MG63 (cell line): Measurements from ENCODE around the gene RPL22. TPM values are rescaled to one million over a fixed set of nuclear protein-coding genes. Genes with fewer than 3 reads are reported as not detected.

ENCODE experiments used
- DNase-seq: peaks from one replicate; pipeline ENCODE4 v3.0.0-alpha.2; 2020
- H3K27me3 ChIP-seq: fragments of 250-450 bp; sonication (Bioruptor Pico); 2 replicates; pipeline ENCODE4 v1.5.1; 2020; ENCODE audit warnings: mild to moderate bottlenecking, moderate library complexity
- H3K36me3 ChIP-seq: fragments of 250-450 bp; sonication (Bioruptor Pico); 2 replicates; pipeline ENCODE4 v1.5.1; 2020; ENCODE audit warnings: mild to moderate bottlenecking, moderate library complexity
- H3K4me3 ChIP-seq: fragments of 250-450 bp; sonication (Bioruptor Pico); 2 replicates; pipeline ENCODE4 v1.5.1; 2020; ENCODE audit warnings: mild to moderate bottlenecking, moderate library complexity
- H3K9me3 ChIP-seq: fragments of 250-450 bp; sonication (Bioruptor Pico); 2 replicates; pipeline ENCODE4 v1.5.1; 2020; ENCODE audit warnings: mild to moderate bottlenecking, moderate library complexity
- total RNA-seq: library from RNA; depleted of rRNA; stranded (reverse); fragments of >200 nt; shearing (Covaris generic); gene quantifications from 2 replicates; pipeline ENCODE4 v1.2.3, GENCODE V29; 2014; ENCODE audit warnings: low replicate concordance; rRNA removed

RPL22 gene
- total RNA-seq, 1 experiment from 2014 or later: 264 TPM

GRCh38 chr1:6137758-6138157, 61.6 kb downstream of the RPL22 start:
- no peaks in the 10 kb centered on the region for H3K9me3 ChIP-seq
- no peaks in the 10 kb centered on the region for H3K27me3 ChIP-seq
- no peaks in the 10 kb centered on the region for H3K36me3 ChIP-seq
- DNase-seq: no peak
- H3K4me3 ChIP-seq: no peak overlapping the region

DNA sequence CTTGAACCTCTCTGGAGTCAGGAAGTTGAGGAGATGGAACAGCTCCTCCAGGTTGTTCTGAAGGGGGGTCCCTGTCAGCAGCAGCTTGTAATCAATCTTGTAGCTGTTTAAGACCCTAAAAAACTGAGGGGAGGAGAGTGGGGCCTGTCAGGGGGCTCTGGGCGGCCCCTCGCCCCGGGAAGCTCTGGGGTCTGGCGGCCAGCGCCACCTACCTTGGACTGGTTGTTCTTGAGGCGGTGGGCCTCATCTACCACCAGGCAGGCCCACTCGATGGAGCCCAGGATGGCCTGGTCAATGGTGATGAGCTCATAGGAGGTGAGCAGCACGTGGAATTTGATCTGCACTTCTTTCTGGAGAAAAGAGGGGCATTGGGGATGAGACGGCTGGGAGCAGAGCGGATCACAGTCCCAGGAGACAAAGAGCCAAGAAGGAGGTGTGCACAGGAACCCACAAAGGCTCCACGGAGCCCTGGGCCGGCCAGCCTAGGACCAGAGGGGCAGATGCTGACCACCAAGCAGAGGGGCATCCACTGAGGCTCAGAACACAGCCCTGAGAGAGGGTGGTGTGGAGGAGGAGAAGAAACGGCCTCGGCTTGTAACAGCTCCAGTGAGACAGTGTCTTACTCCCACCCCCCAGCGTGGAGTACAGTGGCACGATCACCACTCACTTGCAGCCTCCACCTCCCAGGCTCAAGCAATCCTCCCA, 62.7 kb downstream of the RPL22 start:
- no peaks in the 10 kb centered on the region for H3K27me3 ChIP-seq
- peaks cover 3% of the 10 kb centered on the region; the same call in 1 of the 2 replicates for H3K9me3 ChIP-seq
- H3K36me3 ChIP-seq: no peaks in the 10 kb centered on the region
- no peak overlapping the region for H3K4me3 ChIP-seq
- no peak for DNase-seq

Other genes starting within 250 kb of the RPL22 start
- gene NPHP4, start 207.2 kb downstream of the RPL22 start, total RNA-seq: 9.6 and 10.7 TPM in 2 replicates
- 0.47 and 6.2 TPM in 2 replicates for gene KCNAB2, start 153.7 kb downstream of the RPL22 start, total RNA-seq
- 0.07 and 0.23 TPM in 2 replicates for gene CHD5, start 19.3 kb downstream of the RPL22 start, total RNA-seq
- gene RNF207, start 6.5 kb upstream of the RPL22 start, total RNA-seq: 7.8 and 7.9 TPM in 2 replicates
- gene ICMT, start 36.4 kb upstream of the RPL22 start, total RNA-seq: 83.9 and 87.1 TPM in 2 replicates
- gene HES3, start 44.6 kb upstream of the RPL22 start, total RNA-seq: not detected in 2 replicates
- gene GPR153, start 61.5 kb upstream of the RPL22 start, total RNA-seq: 5.0 and 6.3 TPM in 2 replicates
- gene ACOT7, start 194.2 kb upstream of the RPL22 start, total RNA-seq: 80.9 and 91.4 TPM in 2 replicates
- 0.59 TPM in 1 of 2 replicates, not detected in the other for gene HES2, start 220.3 kb upstream of the RPL22 start, total RNA-seq
- not detected in 2 replicates for gene ESPN, start 225.2 kb upstream of the RPL22 start, total RNA-seq